ENCODE data around the gene ERBB3. TPM values are rescaled to one million over a fixed set of nuclear protein-coding genes. Genes with fewer than 3 reads are reported as not detected.
"Not testable (repeated sequence)": the region's sequence is repeated elsewhere in the genome, so short reads cannot be mapped to it uniquely, and the experiment has no call there.

The ERBB3 gene
- total and polyA plus RNA-seq, 9 donors: 0.72 to 20.6 (median 3.3) TPM

- H3K27ac ChIP-seq: peak within 1 kb of the TSS; percentile 51 to 92
- intact Hi-C loops (cut with DNase I): no loop called here
- DNase-seq: peak; percentile 93 to 97 (median 96)
- H3K27me3 ChIP-seq: no peaks in the 10 kb centered on the region
- H3K4me1 ChIP-seq (ENCODE audit: insufficient read depth): peaks cover 2% of the 10 kb centered on the region
- H3K36me3 ChIP-seq: no peaks in the 10 kb centered on the region
- 0 to 1% (median 0%) methylated on average over 34 of the region's 34 CpGs for WGBS, 3 donors
- H3K9me3 ChIP-seq: no peaks in the 10 kb centered on the region
- TF ChIP-seq EP300 (IDR thresholded peaks at IDR 0.05): no peak
- TF ChIP-seq POLR2A (IDR thresholded peaks at IDR 0.05): peak; percentile 98
- TF ChIP-seq CTCF (IDR thresholded peaks at IDR 0.05): peak in 1 of 3 donors; percentile 38
- H3K4me3 ChIP-seq: peak within 1 kb of the TSS; percentile 77
These were observed 36.5 kb downstream of the ERBB3 start, which contains the start of gene RPL41 for GRCh38 chr12:56116267-56117081. Gene RPL41 (plus strand): TSS chr12:56116633.

- H3K4me1 ChIP-seq (ENCODE audit: insufficient read depth); H3K27me3 ChIP-seq; H3K36me3 ChIP-seq; H3K9me3 ChIP-seq; intact Hi-C loops (cut with DNase I): not testable (repeated sequence)
- 0 to 2% (median 1%) methylated on average over 12 to 16 of the region's 16 CpGs for whole genome bisulfite sequencing, 3 donors
- DNase-seq: peak in 3 of 5 donors; percentile 26 to 50 (median 47)
- Histone ChIP-seq H3K4me3 (peak overlapping the region; percentile 77), H3K27ac (peak overlapping the region; percentile 51 to 92)
These were observed 37.2 kb downstream of the ERBB3 start for GRCh38 chr12:56117082-56117706.

GRCh38 chr12:56117778-56118687 is 38.1 kb downstream of the ERBB3 start, which contains the start of gene ZC3H10:
Gene ZC3H10 (plus strand): TSS chr12:56118266. CDS start chr12:56120563, 2,297 bp downstream.
- Histone ChIP-seq H3K9me3 (no peaks in the 10 kb centered on the region), H3K27ac (peak within 1 kb of the TSS; percentile 91 to 92), H3K36me3 (no peaks in the 10 kb centered on the region), H3K4me1 (ENCODE audit: insufficient read depth) (peaks cover 2% of the 10 kb centered on the region), H3K4me3 (peak within 1 kb of the TSS; percentile 77), H3K27me3 (no peaks in the 10 kb centered on the region)
- peak; percentile 96 to 99 (median 98) for DNase-seq
- TF ChIP-seq EP300 (IDR thresholded peaks at IDR 0.05): peak; percentile 89
- TF ChIP-seq POLR2A (IDR thresholded peaks at IDR 0.05): peak; percentile 98
- peak; percentile 25 to 83 (median 79) for TF ChIP-seq CTCF (IDR thresholded peaks at IDR 0.05)
- intact Hi-C loops (cut with DNase I): loop anchor here in 2 of 4 donors (2.0 kb wide), 2 partner anchors 73 to 107 kb away; partner anchors contain the start of gene NABP2 (in 1 of the 2)
- WGBS, 3 donors: 0 to 1% (median 1%) methylated on average over 60 to 61 of the region's 61 CpGs

- H3K4me1 ChIP-seq (ENCODE audit: insufficient read depth): peaks cover 2% of the 10 kb centered on the region
- DNase-seq: no peak
- intact Hi-C loops (cut with DNase I): loop anchor here in 2 of 4 donors (2.0 kb wide), 2 partner anchors 72 to 106 kb away; partner anchors contain the start of gene NABP2 (in 1 of the 2)
- no peaks in the 10 kb centered on the region for H3K9me3 ChIP-seq
- no peaks in the 10 kb centered on the region for H3K36me3 ChIP-seq
- H3K27ac ChIP-seq: peak overlapping the region; percentile 84 to 91
- peak overlapping the region; percentile 76 for H3K4me3 ChIP-seq
- no peaks in the 10 kb centered on the region for H3K27me3 ChIP-seq
- TF ChIP-seq CTCF (IDR thresholded peaks at IDR 0.05) (no peak), POLR2A (IDR thresholded peaks at IDR 0.05) (no peak), EP300 (IDR thresholded peaks at IDR 0.05) (no peak)
- WGBS, 3 donors: 4 to 8% (median 5%) methylated on average over 13 of the region's 13 CpGs
These were observed 38.9 kb downstream of the ERBB3 start for GRCh38 chr12:56118688-56119357.
